ENCODE measurements around the gene SCN3B. TPM values are rescaled to one million over a fixed set of nuclear protein-coding genes. Genes with fewer than 3 reads are reported as not detected.
"Not testable (repeated sequence)": the region's sequence is repeated elsewhere in the genome, so short reads cannot be mapped to it uniquely, and the experiment has no call there.

SCN3B gene
- total RNA-seq, 4 donors from 2014 or later: 0.20 to 1.1 (median 0.58) TPM

DNA sequence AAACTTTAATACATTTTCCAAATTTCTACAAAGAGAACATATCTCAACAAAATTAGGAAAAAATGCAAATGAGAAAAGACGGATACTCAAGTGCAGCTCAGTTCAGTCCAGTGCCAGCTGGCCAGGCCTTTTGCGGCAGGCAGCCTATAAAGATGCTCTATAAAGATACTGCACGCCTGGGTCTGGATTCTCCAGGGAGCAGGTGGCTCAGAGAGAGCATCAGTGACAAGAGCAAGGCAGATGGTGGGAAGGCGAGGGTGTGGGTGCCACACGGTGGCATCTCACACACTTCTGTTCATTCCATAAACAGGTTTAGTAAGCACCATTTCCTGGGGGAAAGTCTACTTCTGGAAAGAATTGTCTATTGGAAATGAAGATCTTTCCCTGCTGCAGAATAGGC is 18.1 kb upstream of the SCN3B start:
- in situ Hi-C loops (cut with MboI; ENCODE audit: low pct_ligation_motif_present in 1 of 4, low pct_unique_long_range_greater_than_20kb in 1 of 4, low sequenced_read_pairs in 3 of 4): no loop called here
- Histone ChIP-seq H3K27me3 (no peaks in the 10 kb centered on the region), H3K4me1 (no peaks in the 10 kb centered on the region), H3K36me3 (no peaks in the 10 kb centered on the region), H3K4me3 (no peak overlapping the region), H3K27ac (no peak overlapping the region), H3K9me3 (no peaks in the 10 kb centered on the region)
- intact Hi-C loops (cut with DNase I; ENCODE audit: low total_unique reads): no loop called here
- TF ChIP-seq, protein P1, sequence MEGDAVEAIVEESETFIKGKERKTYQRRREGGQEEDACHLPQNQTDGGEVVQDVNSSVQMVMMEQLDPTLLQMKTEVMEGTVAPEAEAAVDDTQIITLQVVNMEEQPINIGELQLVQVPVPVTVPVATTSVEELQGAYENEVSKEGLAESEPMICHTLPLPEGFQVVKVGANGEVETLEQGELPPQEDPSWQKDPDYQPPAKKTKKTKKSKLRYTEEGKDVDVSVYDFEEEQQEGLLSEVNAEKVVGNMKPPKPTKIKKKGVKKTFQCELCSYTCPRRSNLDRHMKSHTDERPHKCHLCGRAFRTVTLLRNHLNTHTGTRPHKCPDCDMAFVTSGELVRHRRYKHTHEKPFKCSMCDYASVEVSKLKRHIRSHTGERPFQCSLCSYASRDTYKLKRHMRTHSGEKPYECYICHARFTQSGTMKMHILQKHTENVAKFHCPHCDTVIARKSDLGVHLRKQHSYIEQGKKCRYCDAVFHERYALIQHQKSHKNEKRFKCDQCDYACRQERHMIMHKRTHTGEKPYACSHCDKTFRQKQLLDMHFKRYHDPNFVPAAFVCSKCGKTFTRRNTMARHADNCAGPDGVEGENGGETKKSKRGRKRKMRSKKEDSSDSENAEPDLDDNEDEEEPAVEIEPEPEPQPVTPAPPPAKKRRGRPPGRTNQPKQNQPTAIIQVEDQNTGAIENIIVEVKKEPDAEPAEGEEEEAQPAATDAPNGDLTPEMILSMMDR (IDR thresholded peaks at IDR 0.05): no peak
- no peak for TF ChIP-seq EP300 (IDR thresholded peaks at IDR 0.05; ENCODE audit: low read depth)
- no peak for TF ChIP-seq POLR2A (IDR thresholded peaks at IDR 0.05)
- TF ChIP-seq POLR2AphosphoS5 (IDR thresholded peaks at IDR 0.05): no peak
- DNase-seq: no peak
- WGBS, 2 donors (ENCODE audit: low coverage in 1 of 2): 64 to 68% methylated on average over 3 to 5 of the region's 5 CpGs

- Histone ChIP-seq H3K27ac (no peak overlapping the region), H3K4me3 (no peak overlapping the region), H3K27me3 (no peaks in the 10 kb centered on the region), H3K4me1 (no peaks in the 10 kb centered on the region), H3K36me3 (no peaks in the 10 kb centered on the region), H3K9me3 (no peaks in the 10 kb centered on the region)
- intact Hi-C loops (cut with DNase I; ENCODE audit: low total_unique reads): no loop called here
- 81% methylated on average over 9 of the region's 9 CpGs; no CpG with 5 or more reads in 1 of the 2 donors for WGBS, 2 donors (ENCODE audit: low coverage in 1 of 2)
- DNase-seq: no peak
- in situ Hi-C loops (cut with MboI; ENCODE audit: low pct_ligation_motif_present in 1 of 4, low pct_unique_long_range_greater_than_20kb in 1 of 4, low sequenced_read_pairs in 3 of 4): no loop called here
- TF ChIP-seq EP300 (IDR thresholded peaks at IDR 0.05; ENCODE audit: low read depth) (no peak), POLR2AphosphoS5 (IDR thresholded peaks at IDR 0.05) (no peak), POLR2A (IDR thresholded peaks at IDR 0.05) (no peak)
Observed at GRCh38 chr11:123671534-123671933, 17.1 kb upstream of the SCN3B start.

- intact Hi-C loops (cut with DNase I; ENCODE audit: low total_unique reads): no loop called here
- H3K4me1 ChIP-seq: no peaks in the 10 kb centered on the region
- H3K27me3 ChIP-seq: no peaks in the 10 kb centered on the region
- H3K4me3 ChIP-seq: no peak overlapping the region
- no peak for DNase-seq
- no peaks in the 10 kb centered on the region for H3K36me3 ChIP-seq
- in situ Hi-C loops (cut with MboI; ENCODE audit: low pct_ligation_motif_present in 1 of 4, low pct_unique_long_range_greater_than_20kb in 1 of 4, low sequenced_read_pairs in 3 of 4): no loop called here
- H3K27ac ChIP-seq: no peak overlapping the region
- no peaks in the 10 kb centered on the region for H3K9me3 ChIP-seq
- WGBS, 2 donors (ENCODE audit: low coverage in 1 of 2): 31 to 71% methylated on average over 1 of the region's 1 CpG
- TF ChIP-seq EP300 (IDR thresholded peaks at IDR 0.05; ENCODE audit: low read depth) (no peak), POLR2A (IDR thresholded peaks at IDR 0.05) (no peak), POLR2AphosphoS5 (IDR thresholded peaks at IDR 0.05) (no peak)
- TF ChIP-seq, protein P1 (IDR thresholded peaks at IDR 0.05): no peak
Observed at GRCh38 chr11:123670081-123670480, 15.7 kb upstream of the SCN3B start.

DNA sequence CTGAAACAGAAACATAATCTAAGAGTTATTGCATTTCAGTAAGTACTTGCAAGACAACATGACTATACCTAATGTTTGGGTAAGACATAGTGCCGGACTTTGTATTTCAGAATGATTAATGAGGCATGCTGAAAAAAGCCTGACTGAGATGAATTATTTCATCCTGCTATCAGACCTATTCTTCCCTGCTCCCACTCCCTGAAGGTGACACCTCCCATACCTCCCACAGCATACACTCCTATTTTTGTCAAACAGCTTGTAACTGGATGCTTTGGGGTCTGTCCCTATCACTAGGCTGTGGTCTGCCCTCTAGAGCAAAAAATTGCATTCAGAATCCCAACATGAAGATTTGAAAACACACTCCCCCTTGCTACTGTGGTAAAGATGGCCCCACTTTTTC is 10.9 kb upstream of the SCN3B start:
- Histone ChIP-seq H3K4me3 (no peak overlapping the region), H3K27ac (no peak overlapping the region), H3K36me3 (no peaks in the 10 kb centered on the region), H3K27me3 (no peaks in the 10 kb centered on the region), H3K4me1 (no peaks in the 10 kb centered on the region), H3K9me3 (no peaks in the 10 kb centered on the region)
- DNase-seq: no peak
- in situ Hi-C loops (cut with MboI; ENCODE audit: low pct_ligation_motif_present in 1 of 4, low pct_unique_long_range_greater_than_20kb in 1 of 4, low sequenced_read_pairs in 3 of 4) (no loop called here), intact Hi-C loops (cut with DNase I; ENCODE audit: low total_unique reads) (no loop called here)
- TF ChIP-seq POLR2AphosphoS5 (IDR thresholded peaks at IDR 0.05) (no peak), EP300 (IDR thresholded peaks at IDR 0.05; ENCODE audit: low read depth) (no peak), POLR2A (IDR thresholded peaks at IDR 0.05) (no peak)
- TF ChIP-seq, protein P1 (IDR thresholded peaks at IDR 0.05): no peak
- 67 to 71% methylated on average over 1 of the region's 1 CpG for WGBS, 2 donors (ENCODE audit: low coverage in 1 of 2)

DNA sequence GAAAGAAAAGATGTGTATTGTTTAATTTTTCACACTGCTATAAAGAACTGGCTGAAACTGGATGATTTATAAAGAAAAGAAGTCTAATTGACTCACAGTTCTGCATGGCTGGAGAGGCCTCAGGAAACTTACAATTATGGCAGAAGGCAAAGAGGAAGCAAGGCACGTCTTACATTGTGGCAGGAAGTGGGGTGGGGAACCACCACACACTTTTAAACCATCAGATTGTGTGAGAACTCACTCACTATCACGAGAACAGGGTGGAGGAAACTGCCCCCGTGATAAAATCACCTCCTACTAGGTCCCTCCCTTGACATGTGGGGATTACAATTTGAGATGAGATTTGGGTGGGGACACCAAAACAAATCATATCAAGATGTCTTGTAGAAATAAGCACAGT is 5.5 kb upstream of the SCN3B start:
- H3K4me1 ChIP-seq; DNase-seq; H3K27ac ChIP-seq; intact Hi-C loops (cut with DNase I; ENCODE audit: low total_unique reads); H3K27me3 ChIP-seq; in situ Hi-C loops (cut with MboI; ENCODE audit: low pct_ligation_motif_present in 1 of 4, low pct_unique_long_range_greater_than_20kb in 1 of 4, low sequenced_read_pairs in 3 of 4); H3K36me3 ChIP-seq; H3K4me3 ChIP-seq; H3K9me3 ChIP-seq: not testable (repeated sequence)
- 23% methylated on average over 3 of the region's 3 CpGs; no CpG with 5 or more reads in 1 of the 2 donors for whole genome bisulfite sequencing, 2 donors (ENCODE audit: low coverage in 1 of 2)
